Measurements from ENCODE around the gene ACKR1.

Gene ACKR1

DNA sequence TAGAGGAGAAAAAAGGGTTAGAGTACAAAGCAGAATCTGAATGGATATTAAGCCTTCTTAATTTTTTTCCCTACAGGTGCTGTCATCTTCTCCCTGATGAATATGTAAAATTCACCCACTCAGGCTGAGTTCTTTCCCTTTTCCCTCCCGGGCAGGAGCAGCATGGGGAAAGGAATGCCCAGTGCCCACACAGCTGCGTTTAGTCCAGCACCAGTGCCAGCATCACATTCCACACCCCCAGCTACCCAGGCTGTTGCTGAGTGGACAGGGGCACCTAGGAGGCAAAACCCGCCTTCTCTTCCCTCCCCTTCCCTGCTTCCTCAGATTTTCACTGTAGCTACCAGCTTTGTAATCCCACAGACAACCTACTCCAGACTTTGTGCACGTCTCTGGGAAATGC, 36.6 kb upstream of the ACKR1 start:
- TF ChIP-seq, protein P1, sequence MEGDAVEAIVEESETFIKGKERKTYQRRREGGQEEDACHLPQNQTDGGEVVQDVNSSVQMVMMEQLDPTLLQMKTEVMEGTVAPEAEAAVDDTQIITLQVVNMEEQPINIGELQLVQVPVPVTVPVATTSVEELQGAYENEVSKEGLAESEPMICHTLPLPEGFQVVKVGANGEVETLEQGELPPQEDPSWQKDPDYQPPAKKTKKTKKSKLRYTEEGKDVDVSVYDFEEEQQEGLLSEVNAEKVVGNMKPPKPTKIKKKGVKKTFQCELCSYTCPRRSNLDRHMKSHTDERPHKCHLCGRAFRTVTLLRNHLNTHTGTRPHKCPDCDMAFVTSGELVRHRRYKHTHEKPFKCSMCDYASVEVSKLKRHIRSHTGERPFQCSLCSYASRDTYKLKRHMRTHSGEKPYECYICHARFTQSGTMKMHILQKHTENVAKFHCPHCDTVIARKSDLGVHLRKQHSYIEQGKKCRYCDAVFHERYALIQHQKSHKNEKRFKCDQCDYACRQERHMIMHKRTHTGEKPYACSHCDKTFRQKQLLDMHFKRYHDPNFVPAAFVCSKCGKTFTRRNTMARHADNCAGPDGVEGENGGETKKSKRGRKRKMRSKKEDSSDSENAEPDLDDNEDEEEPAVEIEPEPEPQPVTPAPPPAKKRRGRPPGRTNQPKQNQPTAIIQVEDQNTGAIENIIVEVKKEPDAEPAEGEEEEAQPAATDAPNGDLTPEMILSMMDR (IDR thresholded peaks at IDR 0.05; ENCODE audit: borderline replicate concordance, control extremely low read depth, extremely low read depth, insufficient read depth, missing control alignments) = no peak
- no peak for DNase-seq (ENCODE audit: low spot score)
- in situ Hi-C loops (cut with MboI; ENCODE audit: low sequenced_read_pairs, unreplicated experiment) = loop anchor here (10.0 kb wide), 1 partner anchor 47 kb away; no protein-coding TSS in a partner anchor

DNA sequence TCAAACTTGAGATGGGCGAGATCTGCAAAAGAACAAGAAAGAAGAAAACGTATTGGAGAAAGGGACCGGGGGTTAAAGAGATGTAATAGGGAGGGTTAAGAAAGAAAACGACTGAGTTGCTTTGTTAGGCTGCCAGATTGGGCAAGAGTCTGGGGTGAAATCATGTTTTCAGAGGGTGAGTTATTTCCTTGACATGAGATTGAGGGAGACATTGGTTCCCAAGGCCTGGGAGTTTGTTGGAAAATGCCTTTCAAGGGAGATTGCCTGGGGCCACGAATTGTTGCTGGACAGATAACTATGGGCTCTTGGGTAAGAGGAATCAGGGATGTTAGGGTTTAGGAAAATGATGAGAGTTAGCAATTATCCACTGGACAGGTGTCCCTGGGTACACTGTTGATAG, 34.0 kb upstream of the ACKR1 start:
- no peak for DNase-seq (ENCODE audit: low spot score)
- TF ChIP-seq, protein P1 (IDR thresholded peaks at IDR 0.05; ENCODE audit: borderline replicate concordance, control extremely low read depth, extremely low read depth, insufficient read depth, missing control alignments) = no peak
- in situ Hi-C loops (cut with MboI; ENCODE audit: low sequenced_read_pairs, unreplicated experiment) = no loop called here

DNA sequence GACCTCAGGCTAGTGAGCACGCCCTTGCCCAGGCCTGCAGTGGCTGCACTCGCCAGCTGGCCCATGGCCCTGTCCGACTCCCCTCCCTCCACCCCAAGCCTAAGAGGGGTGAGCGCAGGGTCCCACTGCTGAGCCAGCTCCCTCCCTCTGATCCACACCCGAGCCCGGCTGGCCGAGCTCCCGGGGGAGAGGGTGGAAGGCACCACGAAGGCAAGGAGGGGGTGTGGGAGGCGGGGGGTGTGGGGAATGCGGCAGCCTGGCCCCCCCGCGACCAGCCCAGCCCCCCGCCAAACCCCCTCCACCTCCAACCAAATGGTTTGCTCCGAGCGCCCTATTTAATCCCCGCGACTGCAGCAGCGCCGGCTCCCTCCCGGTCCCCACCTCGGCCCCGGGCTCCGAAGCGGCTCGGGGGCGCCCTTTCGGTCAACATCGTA, 33.4 kb upstream of the ACKR1 start, which contains the start of gene CADM3:
Gene CADM3, plus strand, starts transcription at position 362 of the 434 bp plus-strand sequence. CDS start 151 bp downstream, outside the sequence.
- DNase-seq (ENCODE audit: low spot score) = peak; percentile 22
- in situ Hi-C loops (cut with MboI; ENCODE audit: low sequenced_read_pairs, unreplicated experiment) = no loop called here
- TF ChIP-seq, protein P1 (IDR thresholded peaks at IDR 0.05; ENCODE audit: borderline replicate concordance, control extremely low read depth, extremely low read depth, insufficient read depth, missing control alignments) = no peak

DNA sequence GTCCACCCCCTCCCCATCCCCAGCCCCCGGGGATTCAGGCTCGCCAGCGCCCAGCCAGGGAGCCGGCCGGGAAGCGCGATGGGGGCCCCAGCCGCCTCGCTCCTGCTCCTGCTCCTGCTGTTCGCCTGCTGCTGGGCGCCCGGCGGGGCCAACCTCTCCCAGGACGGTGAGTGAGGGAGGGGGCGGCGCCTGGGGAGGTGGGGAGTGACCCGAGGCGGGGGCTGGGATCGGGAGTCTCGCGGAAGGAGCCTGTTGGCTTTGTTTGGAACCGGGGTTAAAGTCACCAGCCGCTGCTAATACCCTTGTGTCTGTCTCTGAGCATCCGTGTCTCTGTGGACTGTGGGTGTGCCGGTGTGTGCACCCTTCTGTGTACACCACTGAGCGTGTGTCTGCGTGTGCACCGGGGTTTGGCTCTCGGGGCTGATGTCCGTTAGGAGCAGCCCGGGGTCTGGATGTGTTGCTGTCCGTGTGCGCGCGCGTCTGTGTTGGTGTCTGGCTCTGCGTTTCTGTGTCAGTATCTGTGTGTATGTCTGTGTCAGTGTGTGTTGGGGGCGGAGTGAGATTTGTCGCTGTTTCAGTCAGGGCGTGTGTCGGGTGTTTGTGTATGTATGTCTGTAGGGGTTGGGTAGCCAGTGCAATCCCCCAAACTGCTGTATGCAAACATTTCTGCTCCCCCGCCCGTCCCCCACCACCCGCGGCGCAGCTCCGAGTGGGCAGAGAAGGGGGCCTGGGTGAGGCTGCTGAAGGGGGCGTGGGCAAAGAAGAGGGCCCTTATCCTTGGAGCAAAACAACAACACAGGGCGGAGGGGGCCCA, 32.8 kb upstream of the ACKR1 start:
- TF ChIP-seq, protein P1 (IDR thresholded peaks at IDR 0.05; ENCODE audit: borderline replicate concordance, control extremely low read depth, extremely low read depth, insufficient read depth, missing control alignments) = no peak
- in situ Hi-C loops (cut with MboI; ENCODE audit: low sequenced_read_pairs, unreplicated experiment) = no loop called here
- DNase-seq (ENCODE audit: low spot score) = peak; percentile 43

DNA sequence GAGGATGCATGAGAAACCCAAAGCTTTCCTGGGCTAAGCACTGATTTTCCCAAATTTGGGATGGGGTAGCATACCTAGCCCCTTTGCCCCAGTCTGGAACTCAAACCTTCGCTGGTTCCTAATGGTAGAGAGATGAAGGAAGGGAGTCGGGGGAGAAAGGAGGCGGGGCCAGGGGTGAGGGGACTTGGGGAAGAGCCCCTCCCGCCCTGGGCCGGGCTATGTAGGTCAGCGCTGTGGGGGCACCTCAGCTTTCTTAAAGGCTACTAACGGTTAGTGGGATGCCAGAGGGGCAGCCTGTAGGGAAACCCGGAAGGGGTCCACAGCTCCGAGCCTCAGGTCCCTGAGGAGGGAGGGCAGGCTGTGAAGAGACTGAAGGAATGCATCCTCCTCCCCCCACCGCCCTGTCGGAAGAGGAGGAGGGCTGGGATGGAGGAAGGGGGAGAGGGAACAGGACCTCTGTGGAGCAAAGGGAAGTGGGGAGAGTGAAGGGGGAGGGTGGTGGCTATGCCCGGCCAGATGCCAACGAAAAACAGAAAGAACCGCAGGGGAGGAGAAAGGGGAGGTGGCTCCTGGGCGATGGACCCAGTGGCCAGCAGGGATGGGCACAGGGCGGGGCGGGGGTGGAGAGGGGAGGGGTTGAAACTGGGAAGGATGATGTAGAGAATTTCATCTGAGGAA, 31.9 kb upstream of the ACKR1 start:
- in situ Hi-C loops (cut with MboI; ENCODE audit: low sequenced_read_pairs, unreplicated experiment) = no loop called here
- DNase-seq (ENCODE audit: low spot score) = peak; percentile 11
- TF ChIP-seq, protein P1 (IDR thresholded peaks at IDR 0.05; ENCODE audit: borderline replicate concordance, control extremely low read depth, extremely low read depth, insufficient read depth, missing control alignments) = no peak

DNA sequence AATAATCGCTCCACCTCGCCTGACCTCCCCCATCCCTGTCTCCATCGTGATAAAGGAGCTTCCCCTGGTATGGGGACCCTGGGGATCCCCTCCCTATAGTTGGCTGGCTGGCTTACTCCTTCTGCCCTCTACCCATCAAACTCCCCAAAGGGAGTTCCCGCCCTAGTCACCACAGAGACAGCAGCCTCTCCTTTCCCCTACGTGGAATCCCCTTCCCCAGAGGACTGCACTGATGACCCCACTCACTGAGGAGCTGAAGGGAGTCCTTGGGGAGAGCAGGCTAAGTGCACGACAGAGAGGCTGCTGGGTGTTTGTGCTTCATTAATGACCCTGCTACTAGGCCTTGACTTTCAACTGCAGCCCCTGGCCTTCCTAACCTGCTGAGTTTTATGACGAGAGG, 31.4 kb upstream of the ACKR1 start:
- TF ChIP-seq, protein P1 (IDR thresholded peaks at IDR 0.05; ENCODE audit: borderline replicate concordance, control extremely low read depth, extremely low read depth, insufficient read depth, missing control alignments) = no peak
- peak; percentile 17 for DNase-seq (ENCODE audit: low spot score)
- in situ Hi-C loops (cut with MboI; ENCODE audit: low sequenced_read_pairs, unreplicated experiment) = no loop called here
